IMR-90 (cell line): ENCODE measurements around the gene SART1. TPM values are rescaled to one million over a fixed set of nuclear protein-coding genes. Genes with fewer than 3 reads are reported as not detected.

Experiments
- ATAC-seq: fragments of 200-7000 bp; cut with Tn5 transposase; 2 replicates; pipeline ENCODE4 v1.9.1; 2020; ENCODE audit warnings: low read depth, mild to moderate bottlenecking, moderate library complexity
- BruUV-seq: library from RNA; stranded (reverse); fragments of 400-500 nt; replicated peaks from 2 replicates; lab custom pipeline; 2021; lab: Mats Ljungman, UMichigan
- CTCF ChIA-PET: fragments of 300-600 bp; formaldehyde crosslinking; extraction: SDS; loops from one replicate; lab custom pipeline; 2021; ENCODE audit warnings: antibody characterized with exemption; lab: Yijun Ruan, JAX
- POLR2A ChIA-PET: fragments of 300-600 bp; sonication (Branson Sonifier 250); formaldehyde crosslinking; loops from one replicate; lab custom pipeline; 2022; ENCODE audit warnings: antibody characterized with exemption; ENCODE audit not compliant: unreplicated experiment; lab: Charles Lee
- DNase-seq: peaks from one replicate; pipeline ENCODE4 v3.0.0; 2013
- H2AFZ ChIP-seq: replicated peaks from 2 replicates; pipeline ENCODE3; 2013; ENCODE audit warnings: low read length, mild to moderate bottlenecking; ENCODE audit not compliant: poor library complexity
- H2AK5ac ChIP-seq: 2 replicates; pipeline ENCODE4 v1.6.1; 2013; ENCODE audit warnings: low read depth, low read length, inconsistent platforms
- H2AK9ac ChIP-seq: replicated peaks from 2 replicates; pipeline ENCODE3; 2013; ENCODE audit warnings: mild to moderate bottlenecking, low read depth, low read length, moderate library complexity; ENCODE audit not compliant: poor library complexity
- H2BK120ac ChIP-seq: 2 replicates; pipeline ENCODE4 v1.6.1; 2013; ENCODE audit warnings: low read depth, low read length, inconsistent platforms
- H2BK15ac ChIP-seq: 3 replicates; pipeline ENCODE4 v1.6.1; 2013; ENCODE audit warnings: low read depth, low read length, inconsistent platforms
- H2BK20ac ChIP-seq: 2 replicates; pipeline ENCODE4 v1.6.1; 2013; ENCODE audit warnings: low read depth, mild to moderate bottlenecking, inconsistent platforms, low read length, moderate library complexity
- H2BK5ac ChIP-seq: 2 replicates; pipeline ENCODE4 v1.6.1; 2013; ENCODE audit warnings: mild to moderate bottlenecking, low read depth, low read length, inconsistent platforms; ENCODE audit not compliant: poor library complexity, severe bottlenecking
- H3K14ac ChIP-seq: replicated peaks from 2 replicates; pipeline ENCODE4 v1.6.1; 2013; ENCODE audit warnings: low read depth, low read length, inconsistent platforms
- H3K18ac ChIP-seq: 2 replicates; pipeline ENCODE4 v1.6.1; 2013; ENCODE audit warnings: low read depth, low read length, control low read depth
- H3K23ac ChIP-seq: 2 replicates; pipeline ENCODE4 v1.6.1; 2013; ENCODE audit warnings: low read depth, low read length, inconsistent platforms
- H3K27ac ChIP-seq: 2 replicates; pipeline ENCODE4 v1.5.1; 2013; ENCODE audit warnings: mild to moderate bottlenecking, control low read depth, low read length; ENCODE audit not compliant: insufficient read depth
- H3K27me3 ChIP-seq: 2 replicates; pipeline ENCODE4 v1.6.1; 2013; ENCODE audit warnings: low read length; ENCODE audit not compliant: control insufficient read depth, insufficient read depth
- H3K36me3 ChIP-seq: 2 replicates; pipeline ENCODE4 v1.6.1; 2013; ENCODE audit warnings: low read length, mixed read lengths; ENCODE audit not compliant: control insufficient read depth, insufficient read depth
- H3K4ac ChIP-seq: 2 replicates; pipeline ENCODE4 v1.6.1; 2013; ENCODE audit warnings: low read depth, low read length, inconsistent platforms
- H3K4me1 ChIP-seq: 2 replicates; pipeline ENCODE4 v1.6.1; 2013; ENCODE audit warnings: low read length, mixed read lengths; ENCODE audit not compliant: control insufficient read depth, insufficient read depth
- H3K4me2 ChIP-seq: 2 replicates; pipeline ENCODE4 v1.6.1; 2013; ENCODE audit warnings: low read depth, mild to moderate bottlenecking, control low read depth, low read length, moderate library complexity
- H3K4me3 ChIP-seq: 2 replicates; pipeline ENCODE4 v1.5.1; 2013; ENCODE audit warnings: low read depth, mild to moderate bottlenecking, control low read depth, low read length, moderate library complexity; ENCODE audit not compliant: insufficient read depth
- H3K56ac ChIP-seq: 2 replicates; pipeline ENCODE4 v1.6.1; 2013; ENCODE audit warnings: low read length, inconsistent platforms; ENCODE audit not compliant: insufficient read depth; ENCODE audit errors: extremely low read depth
- H3K79me1 ChIP-seq, 2 experiments: 2 replicates each; pipeline ENCODE4 v1.6.1; 2013; ENCODE audit warnings: low read length in 2 of 2, inconsistent platforms in 1 of 2, low read depth in 1 of 2
- H3K9ac ChIP-seq: 2 replicates; pipeline ENCODE4 v1.6.1; 2013; ENCODE audit warnings: low read depth, low read length, control low read depth
- H3K9me1 ChIP-seq: 2 replicates; pipeline ENCODE4 v1.6.1; 2013; ENCODE audit warnings: low read length, inconsistent platforms; ENCODE audit not compliant: insufficient read depth
- H3K9me3 ChIP-seq: 2 replicates; pipeline ENCODE4 v1.6.1; 2013; ENCODE audit warnings: low read length; ENCODE audit not compliant: control insufficient read depth, insufficient read depth
- H4K20me1 ChIP-seq: 2 replicates; pipeline ENCODE4 v1.6.1; 2013; ENCODE audit warnings: low read length, inconsistent platforms; ENCODE audit not compliant: insufficient read depth
- H4K5ac ChIP-seq: 2 replicates; pipeline ENCODE4 v1.6.1; 2013; ENCODE audit warnings: mild to moderate bottlenecking, low read depth, low read length, control low read depth
- H4K8ac ChIP-seq, 2 experiments: 2 replicates each; pipeline ENCODE4 v1.6.1; 2013; ENCODE audit warnings: low read depth in 2 of 2, low read length in 2 of 2, control low read depth in 1 of 2, inconsistent platforms in 1 of 2
- H4K91ac ChIP-seq: 2 replicates; pipeline ENCODE4 v1.6.1; 2013; ENCODE audit warnings: low read depth, low read length, inconsistent platforms; ENCODE audit not compliant: insufficient read depth
- BHLHE40 ChIP-seq: fragments of 150-350 bp; IDR thresholded peaks from 2 replicates; pipeline ENCODE4 v1.6.1; 2016; ENCODE audit warnings: mild to moderate bottlenecking, low read depth, low read length
- MAZ ChIP-seq: IDR thresholded peaks from 2 replicates; pipeline ENCODE4 v1.6.1; 2012; ENCODE audit warnings: low read depth, mild to moderate bottlenecking, low read length, improper control_type of control experiment, moderate library complexity, borderline replicate concordance
- MXI1 ChIP-seq: IDR thresholded peaks from 2 replicates; pipeline ENCODE4 v1.6.1; 2012; ENCODE audit warnings: low read depth, mild to moderate bottlenecking, low read length, moderate library complexity, borderline replicate concordance
- NFE2L2 ChIP-seq: fragments of 150-350 bp; IDR thresholded peaks from 2 replicates; pipeline ENCODE4 v1.6.1; 2016; ENCODE audit warnings: low read depth, mild to moderate bottlenecking, low read length
- RFX5 ChIP-seq: IDR thresholded peaks from 2 replicates; pipeline ENCODE4 v1.8.0; 2012; ENCODE audit warnings: low read depth, mild to moderate bottlenecking, low read length, moderate library complexity
- WGBS, 2 experiments: methylation state at CpG; one replicate each; pipeline versions ENCODE4 v1.1.5 to v1.1.7; 2013; ENCODE audit warnings: missing lambda C conversion rate in 2 of 2; ENCODE audit not compliant: insufficient read length in 1 of 2; ENCODE audit errors: extremely low coverage in 2 of 2; 5-methylcytosine and 5-hydroxymethylcytosine counted together
- dilution Hi-C: fragments of 300-500 bp; cut with HindIII; formaldehyde crosslinking; loops from one replicate; pipeline ENCODE4 v1.14.3; 2018; ENCODE audit warnings: low sequenced_read_pairs; ENCODE audit not compliant: unreplicated experiment
- in situ Hi-C: fragments of 300-500 bp; cut with MboI; formaldehyde crosslinking; loops from 3 replicates; pipeline ENCODE4 v1.14.3; 2019; ENCODE audit warnings: low sequenced_read_pairs, inconsistent platforms, mixed read lengths
- intact Hi-C: fragments of 100-400 bp; cut with micrococcal nuclease; formaldehyde crosslinking; loops from 2 replicates; pipeline ENCODE4 v1.10.0; 2022
- polyA plus RNA-seq, 3 experiments: library from polyadenylated mRNA; depleted of rRNA; stranded (reverse); fragments of >200 nt; gene quantifications; 2 replicates each; pipeline ENCODE4 v1.2.3, GENCODE V29; 2012; ENCODE audit warnings: low replicate concordance in 1 of 3
- total RNA-seq: library from RNA; depleted of rRNA; stranded (reverse); fragments of >200 nt; gene quantifications from 2 replicates; pipeline ENCODE4 v1.2.3, GENCODE V29; 2012
- TF ChIP-seq, protein P1 (sequence below): fragments of 150-350 bp; IDR thresholded peaks from 2 replicates; pipeline ENCODE4 v1.6.1; 2017; ENCODE audit warnings: mild to moderate bottlenecking, antibody characterized with exemption, low read length, low read depth

SART1 gene
- total and polyA plus RNA-seq, 2 of the 4 experiments (the other 2 are of a cell fraction): 25.5 to 43.5 TPM

GRCh38 chr11:66012946-66013761 lies 51.6 kb downstream of the SART1 start:
- in situ Hi-C loops: no loop called here
- BruUV-seq: no TSS peak
- intact Hi-C loops: no loop called here

More at GRCh38 chr11:66012946-66013761, 51.6 kb downstream of the SART1 start:
- H3K4me2 ChIP-seq: no peak overlapping the region
- H3K4me3 ChIP-seq: no peak overlapping the region
- H4K20me1 ChIP-seq: no peaks in the 10 kb centered on the region; the same call in 1 of the 2 replicates
- no peak for ATAC-seq
- H3K9me3 ChIP-seq: no peaks in the 10 kb centered on the region
- 71% methylated on average over 7 of the region's 12 CpGs; no CpG with 5 or more reads in 1 of the 2 experiments for WGBS, 2 experiments
- H4K8ac ChIP-seq: no peak overlapping the region
- no peaks in the 10 kb centered on the region for H3K79me1 ChIP-seq
- H3K27me3 ChIP-seq: peaks cover 13% of the 10 kb centered on the region
- H2BK5ac ChIP-seq: no peak overlapping the region
- 0 out of 3 replicates have a peak overlapping the region, but pooled peaks have one; percentile 27 for H2BK15ac ChIP-seq
- H3K27ac ChIP-seq: no peak overlapping the region
- H2BK20ac ChIP-seq: no peak overlapping the region
- peak overlapping the region; percentile 55 for H2AK9ac ChIP-seq
- POLR2A ChIA-PET: interaction anchor here (0.5 kb wide), 1 partner anchor 118 kb away, joined by 5 read pairs; no protein-coding TSS in a partner anchor
- H3K56ac ChIP-seq: no peak overlapping the region
- peak overlapping the region; percentile 58 for H2AFZ ChIP-seq
- no peak overlapping the region for H2AK5ac ChIP-seq
- TF ChIP-seq, protein P1, sequence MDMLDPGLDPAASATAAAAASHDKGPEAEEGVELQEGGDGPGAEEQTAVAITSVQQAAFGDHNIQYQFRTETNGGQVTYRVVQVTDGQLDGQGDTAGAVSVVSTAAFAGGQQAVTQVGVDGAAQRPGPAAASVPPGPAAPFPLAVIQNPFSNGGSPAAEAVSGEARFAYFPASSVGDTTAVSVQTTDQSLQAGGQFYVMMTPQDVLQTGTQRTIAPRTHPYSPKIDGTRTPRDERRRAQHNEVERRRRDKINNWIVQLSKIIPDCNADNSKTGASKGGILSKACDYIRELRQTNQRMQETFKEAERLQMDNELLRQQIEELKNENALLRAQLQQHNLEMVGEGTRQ: no peak
- TF ChIP-seq MAZ (no peak), MXI1 (no peak), BHLHE40 (no peak), RFX5 (no peak), NFE2L2 (no peak)
- CTCF ChIA-PET: no interaction called here
- H3K18ac ChIP-seq: no peak overlapping the region
- H4K91ac ChIP-seq: no peak overlapping the region
- no peaks in the 10 kb centered on the region for H3K36me3 ChIP-seq
- H3K4me1 ChIP-seq: peaks cover 9% of the 10 kb centered on the region
- no peak overlapping the region for H3K9ac ChIP-seq
- H3K23ac ChIP-seq: no peak overlapping the region
- peak overlapping the region; percentile 13; the same call in 1 of the 2 replicates for H2BK120ac ChIP-seq
- H3K4ac ChIP-seq: no peak overlapping the region; the same call in 1 of the 2 replicates
- no peak for DNase-seq
- H3K14ac ChIP-seq: no peak overlapping the region
- H4K5ac ChIP-seq: no peak overlapping the region
- peaks cover 23% of the 10 kb centered on the region for H3K9me1 ChIP-seq
- dilution Hi-C loops: no loop called here
